Activated CD8-positive, alpha-beta memory T cell treated with anti-CD3 and anti-CD28 coated beads, Interleukin-2, amount 50 U/mL, for 48 hours (primary cell): ENCODE results near the gene MICALL2.

ENCODE experiments used
- DNase-seq: peaks from one replicate; pipeline ENCODE4 v3.0.0-alpha.2; 2020

The MICALL2 gene

DNA sequence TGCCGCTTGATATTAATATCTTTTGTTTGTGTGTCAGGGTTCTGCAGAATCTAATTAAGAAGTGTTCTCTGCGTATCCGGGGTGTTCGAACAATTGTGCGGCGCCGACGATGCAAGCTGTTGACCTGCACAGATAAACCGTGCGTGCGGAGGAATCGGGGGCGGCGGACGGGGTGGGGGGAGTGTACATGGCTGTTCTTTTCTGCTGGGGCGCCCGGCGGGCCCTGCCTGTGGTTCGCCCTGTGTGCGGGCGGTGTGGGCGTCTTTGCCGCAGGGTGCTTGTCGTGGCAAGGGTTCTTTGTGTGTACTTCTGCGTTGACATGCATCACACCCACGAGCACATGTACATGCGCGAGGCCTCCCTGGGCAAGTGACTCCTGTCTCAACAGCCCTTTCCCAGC, 47.9 kb downstream of the MICALL2 start:
- no peak for DNase-seq

DNA sequence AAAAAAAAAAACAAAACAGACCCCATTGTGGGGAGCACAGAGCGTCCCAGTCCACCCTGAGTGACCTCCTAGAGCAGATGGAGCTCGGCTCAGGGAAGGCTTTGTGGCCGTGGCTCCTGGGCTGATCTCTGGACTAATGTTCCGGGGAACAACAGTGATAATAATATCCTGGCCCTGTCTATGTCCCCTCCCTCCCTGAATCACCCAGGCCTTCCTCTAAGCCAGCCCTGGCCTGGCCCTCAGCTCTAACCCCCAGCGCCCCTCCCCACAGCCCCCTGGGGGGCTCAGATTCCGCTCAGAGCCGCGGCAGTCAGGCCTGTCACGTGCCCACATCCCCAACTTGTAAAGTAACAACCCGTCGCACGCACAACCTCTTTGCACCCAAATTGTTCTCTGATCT, 48.3 kb downstream of the MICALL2 start:
- no peak for DNase-seq

DNA sequence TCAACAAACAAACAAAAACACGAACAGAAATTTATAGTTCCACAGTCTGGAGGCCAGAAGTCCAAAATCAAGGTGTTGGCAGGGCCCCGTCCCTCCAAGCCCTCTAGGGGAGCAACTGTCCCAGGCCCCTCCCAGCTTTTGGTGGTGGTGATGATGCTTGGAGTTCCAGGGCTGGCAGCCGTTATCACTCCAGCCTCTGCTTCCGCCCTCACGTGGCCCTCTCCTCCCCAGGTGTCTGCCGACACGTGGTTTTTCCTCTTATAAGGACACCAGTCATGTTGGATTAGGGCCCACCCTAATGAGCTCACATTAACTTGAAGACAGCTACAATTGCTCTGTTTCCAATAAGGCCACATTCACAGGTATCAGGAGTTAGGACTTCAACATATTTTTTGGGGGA, 49.7 kb downstream of the MICALL2 start:
- DNase-seq: no peak

DNA sequence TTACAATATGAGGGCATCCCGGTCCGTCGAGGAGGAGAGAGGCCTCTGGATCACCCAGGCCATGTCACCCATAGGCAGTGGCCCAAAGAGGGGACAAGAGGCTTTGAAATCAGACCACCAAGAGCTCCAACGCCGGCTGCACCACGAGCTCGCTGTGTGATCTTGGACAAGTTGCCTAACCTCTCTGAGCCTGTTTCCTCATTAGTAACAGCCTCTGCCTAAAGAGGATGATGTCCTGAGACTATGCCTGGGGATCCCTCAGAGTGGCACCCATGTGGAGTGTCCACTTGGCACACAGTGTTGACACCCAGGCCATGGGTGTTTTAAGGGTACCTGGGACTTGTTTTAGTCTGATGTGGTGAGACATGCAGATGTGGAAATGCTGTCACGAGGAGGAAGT, 50.8 kb downstream of the MICALL2 start:
- DNase-seq: no peak

DNA sequence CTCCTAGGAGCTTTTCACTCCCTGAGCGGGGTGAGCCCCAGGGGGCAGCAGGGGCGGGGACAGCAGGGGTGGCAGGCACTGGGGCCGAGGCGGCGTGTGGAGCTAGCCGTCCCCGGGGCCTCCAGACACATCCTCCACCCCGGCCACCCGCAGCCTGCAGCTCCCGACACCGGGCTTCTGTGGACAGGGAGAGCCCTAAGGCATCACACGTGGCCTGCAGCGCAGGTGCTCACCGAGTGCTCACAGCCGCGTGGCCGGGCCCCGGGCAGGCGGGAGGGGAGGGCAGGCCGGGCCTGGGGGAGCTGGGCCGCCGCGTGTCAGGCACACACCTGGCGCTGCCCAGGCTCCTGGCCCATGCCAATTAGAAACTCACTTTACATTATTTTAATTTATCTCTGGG, 51.4 kb downstream of the MICALL2 start:
- DNase-seq: no peak

DNA sequence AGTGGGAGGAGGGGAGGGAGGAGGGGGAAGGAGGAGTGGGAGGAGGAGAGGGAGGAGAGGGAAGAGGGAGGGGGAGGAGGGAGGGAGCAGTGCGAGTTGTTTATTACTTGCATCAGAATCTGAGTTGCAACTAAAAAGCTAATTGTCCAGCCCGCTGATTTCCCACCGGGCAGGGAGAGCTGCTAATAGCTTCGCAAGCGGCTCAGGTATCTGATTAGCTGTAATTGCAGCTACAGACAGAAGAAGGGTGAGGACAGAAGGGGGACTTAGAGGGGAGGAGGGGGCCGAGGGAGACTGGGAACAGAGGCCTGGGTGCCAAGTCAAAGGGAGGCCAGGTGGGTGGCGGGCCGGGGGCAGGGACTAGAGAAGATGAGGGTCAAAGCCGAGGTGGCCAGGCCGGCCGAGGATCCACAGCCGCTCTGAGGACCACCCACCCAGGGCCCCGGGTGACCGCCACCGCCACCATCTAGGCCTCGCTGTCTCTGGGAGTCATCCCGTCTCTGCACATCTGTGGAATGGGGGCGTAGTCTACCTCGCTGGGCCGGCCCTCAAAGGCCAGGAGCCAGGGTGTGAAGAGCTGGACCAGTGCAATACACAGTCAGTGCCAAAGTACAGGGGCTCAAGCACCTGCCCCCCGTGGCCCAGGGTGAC, 54.2 kb downstream of the MICALL2 start:
- no peak for DNase-seq

DNA sequence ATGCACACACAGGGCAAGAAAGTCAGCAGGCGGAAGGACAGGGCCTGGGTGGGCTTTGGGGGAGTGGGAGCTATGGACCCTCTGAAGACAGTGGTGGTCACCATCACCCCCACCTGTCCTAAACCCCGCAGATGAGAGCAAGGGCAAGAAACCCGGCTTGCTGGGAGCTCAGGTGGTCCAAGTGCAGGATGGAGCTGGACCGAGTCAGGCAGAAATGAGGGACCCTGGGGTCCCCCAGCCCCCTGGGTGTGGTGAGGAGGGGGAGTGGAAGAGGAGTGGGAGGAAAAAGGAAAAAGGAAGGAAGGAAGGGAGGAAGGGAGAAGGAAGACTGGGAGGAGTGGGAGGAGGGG, 54.8 kb downstream of the MICALL2 start:
- no peak for DNase-seq

DNA sequence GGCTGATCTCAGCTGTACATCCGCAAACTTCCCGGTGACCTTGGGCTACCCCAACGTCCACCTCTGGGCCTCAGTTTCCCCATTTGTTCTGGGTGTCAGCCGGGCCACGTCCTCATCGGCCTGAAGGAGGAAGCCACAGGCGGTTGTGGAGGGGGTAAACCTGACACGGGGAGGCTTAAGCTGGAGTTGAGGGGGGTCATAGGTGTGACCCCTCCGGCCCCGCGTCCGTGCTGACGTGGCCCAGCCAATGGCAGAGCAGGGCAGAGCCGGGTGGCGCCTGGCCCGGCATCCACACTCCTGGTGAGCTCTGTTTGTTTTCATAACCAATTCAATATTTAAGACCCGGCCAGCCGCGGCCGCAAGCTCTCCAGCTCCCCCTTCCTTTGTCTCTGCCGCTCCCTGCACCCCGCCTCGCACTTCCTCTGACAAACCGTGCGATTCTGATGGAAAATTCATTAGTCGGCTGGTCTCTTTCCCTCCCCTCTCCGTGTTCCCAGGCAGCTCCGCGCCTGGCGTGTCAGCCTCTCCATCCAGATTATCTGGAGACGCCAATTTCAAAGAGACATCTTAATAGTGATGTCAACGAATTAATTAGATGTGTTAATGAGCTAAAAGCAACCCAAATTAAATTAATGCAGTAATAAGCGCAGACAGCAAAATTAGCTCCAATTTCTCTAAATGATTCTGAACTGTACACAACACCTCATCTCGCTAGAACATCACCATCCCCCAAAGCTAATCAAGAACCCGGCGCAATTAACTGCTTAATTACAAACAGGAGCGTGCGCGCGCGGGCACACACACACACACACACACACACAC, 55.4 kb downstream of the MICALL2 start:
- no peak for DNase-seq

DNA sequence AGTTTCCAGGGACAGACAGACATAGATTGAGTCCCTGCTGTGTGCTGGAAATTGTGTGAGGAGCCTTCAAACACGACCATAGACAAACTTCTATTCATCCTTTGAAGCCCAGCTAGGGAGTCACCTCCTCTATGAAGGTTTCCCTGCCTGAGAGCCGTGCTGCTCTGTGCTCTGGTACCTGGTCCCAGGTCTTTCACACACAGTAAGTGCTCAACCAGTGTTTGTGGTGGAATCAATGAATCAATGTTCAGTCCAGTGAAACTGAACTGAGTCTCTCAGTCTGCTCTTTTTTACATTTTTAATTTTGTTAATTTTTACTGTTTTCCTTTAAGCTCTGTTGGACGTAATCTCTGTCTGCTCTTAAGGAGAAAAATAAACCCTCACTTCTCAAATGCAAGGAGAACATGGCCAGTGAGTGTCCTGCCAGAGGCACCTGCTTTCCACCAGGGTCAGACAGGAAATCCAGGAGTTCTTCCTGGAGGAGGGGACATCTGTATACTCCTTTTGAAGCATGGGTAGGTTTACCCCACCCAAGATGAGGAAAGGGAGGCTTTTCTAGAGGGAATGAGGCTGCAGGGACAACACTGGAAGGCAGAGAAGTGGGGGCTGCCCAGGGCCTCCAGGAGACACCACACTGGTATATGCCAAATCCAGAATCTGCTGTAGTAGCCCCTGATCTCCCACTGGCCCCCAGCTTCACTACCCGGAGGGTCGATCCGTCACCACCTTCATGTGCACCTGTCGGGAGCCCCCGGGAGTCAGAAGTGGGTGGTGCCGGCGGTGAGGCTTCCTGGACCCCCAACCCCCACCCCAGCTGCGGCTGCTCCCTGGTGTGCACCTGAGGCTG, 56.3 kb downstream of the MICALL2 start:
- DNase-seq: no peak

DNA sequence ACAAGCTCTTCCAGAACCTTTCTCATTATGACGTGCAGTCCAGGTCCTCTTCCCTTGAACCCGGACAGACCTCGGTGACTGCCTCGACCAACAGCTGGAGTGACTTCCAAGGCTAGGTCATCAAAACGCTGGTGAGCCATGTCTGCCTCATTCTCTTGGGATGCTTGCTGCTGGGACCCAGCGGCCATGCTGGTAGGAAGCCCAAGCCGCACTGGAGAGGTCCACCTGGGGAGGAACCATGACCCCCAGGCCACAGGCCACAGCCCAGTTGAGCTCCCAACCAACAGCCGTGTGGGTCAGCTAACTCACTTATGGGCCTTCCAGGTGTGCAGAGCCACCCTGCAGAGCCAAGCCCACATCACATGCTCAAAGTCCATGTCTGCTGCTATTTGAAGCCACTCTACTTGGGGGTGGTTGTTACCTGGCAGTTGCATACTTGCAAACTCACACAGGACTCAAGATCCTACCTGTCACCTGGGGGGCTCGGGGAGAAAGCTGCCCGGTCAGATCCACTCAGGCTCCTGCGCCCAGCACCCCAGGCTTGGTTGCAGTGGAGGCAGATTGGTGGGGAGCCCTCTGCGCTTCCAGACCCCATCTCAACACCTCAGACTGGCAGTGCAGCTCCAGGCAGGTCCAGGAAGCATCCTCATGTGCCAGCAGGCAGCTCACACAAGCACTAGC, 57.0 kb downstream of the MICALL2 start:
- no peak for DNase-seq

DNA sequence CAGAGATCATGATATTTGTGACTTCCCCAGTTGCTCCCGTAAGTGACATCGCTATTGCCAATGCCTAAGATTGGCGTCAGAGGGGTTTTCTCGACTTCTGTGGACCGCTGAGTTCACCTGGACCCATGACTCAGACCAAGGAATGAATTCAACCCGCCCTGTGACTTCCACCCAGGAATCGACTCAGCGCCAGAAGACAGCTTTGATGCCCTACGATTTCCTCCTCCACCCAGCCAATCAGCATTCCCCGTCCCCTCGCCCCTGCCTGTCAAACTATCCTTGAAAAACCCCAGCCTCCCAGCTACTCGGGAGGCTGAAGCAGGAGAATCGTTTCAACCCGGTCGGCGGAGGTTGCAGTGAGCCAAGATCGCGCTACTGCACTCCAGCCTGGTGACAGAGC, 58.3 kb downstream of the MICALL2 start:
- no peak for DNase-seq

DNA sequence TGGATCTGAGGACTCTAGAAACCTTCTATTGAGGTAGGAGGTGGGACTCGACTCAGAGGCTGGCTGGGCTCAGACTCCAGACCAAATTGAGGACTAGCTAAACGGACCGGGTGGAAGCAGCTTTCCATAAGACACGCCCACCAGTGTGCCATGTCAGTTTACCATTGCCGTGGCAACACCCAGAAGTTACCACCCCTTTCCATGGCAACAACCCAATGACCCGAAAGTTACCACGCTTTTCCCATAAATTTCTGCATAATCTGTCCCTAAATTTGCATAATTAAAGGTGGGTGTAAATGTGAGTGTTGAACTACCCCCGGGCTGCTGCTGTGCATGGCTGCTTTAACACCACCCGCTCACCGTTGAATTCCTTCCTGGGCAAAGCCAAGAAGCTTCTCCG, 58.9 kb downstream of the MICALL2 start:
- DNase-seq: no peak

DNA sequence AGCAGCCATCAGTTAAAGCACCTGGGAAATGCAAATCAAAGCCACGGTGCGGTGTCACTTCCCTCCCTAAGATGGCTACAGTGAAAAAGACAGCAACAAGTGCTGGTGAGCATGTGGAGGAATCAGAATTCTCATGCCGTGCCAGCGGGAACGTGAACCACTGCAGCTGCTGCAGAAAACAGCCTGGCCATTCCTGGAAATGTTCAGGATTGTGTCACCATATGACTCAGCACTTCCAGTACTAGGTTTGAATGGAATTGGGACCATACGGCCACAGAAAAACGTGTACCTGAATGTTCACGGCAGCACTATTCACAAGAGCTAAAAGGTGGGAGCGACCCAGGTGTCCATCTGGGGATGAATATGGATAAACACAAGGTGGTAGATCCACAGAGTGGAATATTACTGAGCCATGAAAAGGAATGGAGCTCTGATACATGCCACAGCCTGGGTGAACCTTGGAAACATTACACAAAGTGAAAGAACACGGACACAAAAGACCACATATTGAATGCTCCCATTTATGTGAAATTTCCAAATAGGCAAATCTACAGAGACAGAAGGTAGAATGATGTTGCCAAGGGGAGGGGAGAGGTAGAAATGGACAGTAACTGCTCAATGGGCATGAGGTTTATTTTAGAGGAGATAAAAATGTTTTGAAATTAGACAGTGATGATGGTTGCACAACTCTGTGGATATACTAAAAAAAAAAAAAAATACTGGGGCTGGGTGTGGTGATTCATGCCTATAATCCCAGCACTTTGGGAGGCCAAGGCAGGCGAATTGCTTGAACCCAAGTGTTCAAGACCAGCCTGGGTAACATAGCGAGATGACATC, 61.6 kb downstream of the MICALL2 start:
- DNase-seq: no peak

DNA sequence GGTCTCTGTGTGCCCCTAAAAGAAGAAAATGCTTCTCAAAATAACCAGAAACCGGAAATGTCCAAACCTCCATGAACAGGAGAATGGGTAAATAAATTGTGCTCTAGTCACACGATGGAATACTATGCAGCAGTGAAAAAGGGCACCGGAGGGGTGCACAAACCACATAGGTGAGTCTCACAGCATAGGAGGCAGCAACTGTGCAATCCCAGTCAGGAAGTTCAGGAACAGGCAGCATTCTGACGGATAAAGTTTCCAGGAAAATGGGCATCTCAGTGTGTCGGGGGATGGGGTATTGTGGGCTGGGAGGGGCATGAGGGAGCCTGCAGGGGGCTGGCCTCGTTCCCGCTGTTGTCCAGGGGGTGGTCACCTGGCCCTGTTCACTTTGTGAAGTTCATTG, 63.1 kb downstream of the MICALL2 start:
- no peak for DNase-seq

DNA sequence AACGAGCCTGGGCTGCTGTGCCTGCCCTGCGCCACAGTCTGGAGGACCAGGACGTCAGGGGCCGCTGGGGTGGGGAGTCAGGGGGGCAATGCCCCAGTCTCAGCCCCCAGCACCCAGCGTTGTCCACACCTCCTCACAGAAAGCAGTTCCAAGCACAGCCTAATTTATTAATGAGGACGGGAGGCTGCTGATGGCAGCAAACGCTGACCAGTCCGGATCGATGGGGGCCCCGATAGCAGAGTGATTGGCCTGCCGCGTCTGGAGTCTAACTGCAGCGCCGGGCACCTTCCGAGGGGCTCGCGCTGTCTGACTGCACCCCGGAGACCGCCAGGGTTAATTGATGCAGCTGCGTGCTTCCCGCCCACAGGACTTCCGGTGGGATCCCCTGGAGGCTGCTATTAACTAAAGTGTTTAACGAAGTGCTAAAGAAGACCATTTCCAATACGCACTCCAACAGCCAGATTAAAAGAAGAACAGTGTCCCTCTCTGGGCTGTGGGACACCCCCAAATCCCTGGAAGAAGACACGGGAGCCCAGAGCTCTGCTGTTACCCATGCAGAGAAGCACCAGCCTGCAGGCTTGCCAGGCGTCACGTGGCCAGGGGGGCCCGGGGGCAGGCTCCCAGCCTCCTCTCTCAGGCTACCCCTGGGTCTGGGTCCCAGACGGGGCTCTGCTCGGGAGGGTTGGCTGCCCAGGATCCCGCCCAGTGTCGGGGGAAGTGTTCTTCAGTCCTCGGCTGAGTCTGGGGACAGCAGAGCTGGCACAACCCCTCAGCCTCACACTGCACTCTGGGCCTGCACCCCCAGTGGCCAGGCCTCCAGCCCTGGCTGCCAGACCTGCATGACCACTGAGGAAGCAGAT, 63.8 kb downstream of the MICALL2 start:
- no peak for DNase-seq

DNA sequence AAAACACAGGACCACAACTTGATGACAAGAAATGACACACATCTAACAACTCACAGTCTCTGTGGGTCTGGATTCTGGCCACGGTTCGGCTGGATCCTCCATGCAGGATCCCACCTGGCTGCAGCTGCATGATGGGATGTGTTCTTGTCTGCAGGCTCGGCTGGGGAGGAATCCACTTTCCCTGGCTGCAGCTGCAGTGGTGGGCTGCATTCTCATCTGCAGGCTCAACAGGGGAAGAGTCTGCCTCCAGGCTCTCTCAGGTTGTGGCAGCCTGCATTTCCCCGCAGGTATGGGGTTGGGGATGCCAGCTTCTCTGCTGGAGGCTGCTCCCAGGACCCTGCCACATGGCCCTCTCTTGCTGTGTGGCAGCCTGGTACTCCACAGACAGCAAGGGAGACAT, 64.9 kb downstream of the MICALL2 start:
- no peak for DNase-seq

DNA sequence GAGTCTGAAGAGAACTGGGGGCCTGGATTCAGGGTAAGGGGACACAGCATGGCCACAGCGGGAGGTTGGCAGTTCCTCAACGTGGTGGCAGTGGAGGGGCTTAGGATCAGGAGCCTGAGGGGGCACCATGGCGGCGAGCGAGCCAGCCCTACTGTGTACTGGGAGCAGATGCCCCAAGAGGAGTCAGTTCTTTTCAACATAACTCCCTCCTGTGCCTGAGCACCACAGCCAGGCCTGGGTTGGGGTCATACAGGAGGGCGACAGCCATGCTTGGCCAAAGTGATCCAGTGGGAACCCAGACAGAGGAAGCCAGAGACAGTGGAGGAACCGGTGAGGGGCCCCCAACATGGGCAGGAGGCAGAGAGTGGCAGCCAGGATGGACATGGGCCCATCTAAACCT, 65.8 kb downstream of the MICALL2 start:
- no peak for DNase-seq

DNA sequence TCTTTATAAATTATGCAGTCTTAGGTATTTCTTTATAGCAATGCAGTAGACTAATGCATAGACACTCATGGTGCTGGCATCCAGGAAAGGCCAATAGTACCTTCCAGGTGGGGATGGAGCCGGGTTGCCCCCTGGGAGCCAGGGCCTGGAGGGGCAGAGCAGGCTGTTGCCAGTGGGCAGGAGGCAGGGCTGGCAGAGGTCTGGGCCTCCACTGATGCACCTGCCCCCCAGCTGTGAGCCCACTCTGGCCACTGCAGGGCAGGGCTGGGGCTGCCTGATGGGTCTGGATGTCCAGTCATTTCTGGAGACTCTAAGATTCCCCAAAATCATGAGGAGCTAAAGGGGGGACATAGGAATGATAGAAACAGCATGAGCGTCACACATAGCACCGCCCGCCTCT, 66.7 kb downstream of the MICALL2 start:
- no peak for DNase-seq

DNA sequence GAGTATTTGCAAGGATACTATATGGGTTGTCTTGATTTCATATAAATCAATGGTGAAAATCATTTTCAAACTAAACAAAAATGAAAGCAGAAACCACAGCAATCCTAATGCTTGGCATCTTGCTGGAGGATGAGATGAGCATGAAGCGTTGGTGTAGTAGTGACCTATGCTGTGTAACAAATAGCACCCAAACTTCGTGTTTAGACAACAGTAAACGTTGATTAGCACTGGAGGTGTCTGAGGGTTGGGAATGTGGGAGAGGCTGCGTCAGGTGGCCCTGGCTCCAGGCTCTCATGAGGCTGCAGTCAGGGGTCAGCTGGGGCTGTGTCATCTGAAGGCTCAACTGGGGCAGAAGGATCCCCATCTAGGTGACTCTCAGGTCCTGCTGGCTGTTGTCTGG, 67.8 kb downstream of the MICALL2 start:
- DNase-seq: no peak

DNA sequence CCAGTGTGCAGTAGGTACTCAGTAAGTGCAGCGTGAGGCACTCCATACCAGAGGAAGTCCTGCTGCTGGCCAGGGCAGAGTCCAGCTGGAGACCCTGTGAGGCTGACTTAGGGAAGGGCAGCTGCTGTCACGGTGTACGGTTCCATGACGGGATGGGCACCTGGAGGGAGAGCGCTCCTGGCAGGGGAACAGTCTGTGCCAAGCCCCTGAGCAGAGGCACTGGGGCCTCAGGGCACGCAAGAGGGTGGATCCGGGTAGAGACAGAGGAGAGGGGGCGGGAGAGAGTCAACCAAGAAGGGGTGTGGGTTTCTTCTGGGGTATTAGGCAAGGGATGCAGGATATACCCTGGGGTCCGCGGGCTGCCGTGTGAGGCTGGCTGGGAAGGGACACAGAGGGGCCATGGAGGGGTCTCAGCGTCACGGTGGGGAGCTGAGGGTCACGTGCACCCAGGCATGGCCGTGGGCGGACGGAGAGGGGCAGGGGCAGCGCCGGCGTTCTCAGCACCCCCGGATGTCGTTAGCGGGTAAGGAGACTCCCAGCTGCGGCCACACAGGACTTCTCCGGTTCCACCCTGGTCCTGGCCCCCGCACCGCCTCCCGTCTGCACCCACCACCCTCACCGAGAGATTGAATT, 70.5 kb downstream of the MICALL2 start:
- no peak for DNase-seq
